Psoas muscle (tissue), 8 donors: ENCODE data around the gene ATL1. TPM values are rescaled to one million over a fixed set of nuclear protein-coding genes. Genes with fewer than 3 reads are reported as not detected.
A peak's percentile ranks its signal among the peaks of the same experiment; 100 is the strongest.

Source experiments
- ATAC-seq, 4 donors: fragments of 200-7000 bp; cut with Tn5 transposase; one replicate each; pipeline ENCODE4 v1.9.1; 2020; ENCODE audit warnings: moderate library complexity in 3 of 4, mild to moderate bottlenecking in 2 of 4
- DNase-seq, 2 donors: peaks; one replicate each; pipeline ENCODE4 v3.0.0-alpha.2; 2020
- H3K27ac ChIP-seq: fragments of 200-600 bp; one replicate; pipeline ENCODE4 v1.8.0; 2022
- H3K27me3 ChIP-seq, 3 donors: fragments of 200-600 bp in 1 of 3; one replicate each; pipeline versions ENCODE4 v1.6.1 to v1.8.0; 2013 to 2022; ENCODE audit warnings: low read length in 2 of 3, mild to moderate bottlenecking in 2 of 3, moderate library complexity in 1 of 3; ENCODE audit not compliant: insufficient read depth in 3 of 3
- H3K36me3 ChIP-seq, 2 donors: fragments of 200-600 bp in 1 of 2; one replicate each; pipeline versions ENCODE4 v1.6.1 to v1.8.0; 2013 to 2022; ENCODE audit warnings: low read depth in 1 of 2, mild to moderate bottlenecking in 1 of 2, moderate library complexity in 1 of 2; ENCODE audit not compliant: insufficient read depth in 1 of 2
- H3K4me1 ChIP-seq: fragments of 200-600 bp; one replicate; pipeline ENCODE4 v1.8.0; 2022
- H3K4me3 ChIP-seq: fragments of 200-600 bp; one replicate; pipeline ENCODE4 v1.8.0; 2022; ENCODE audit warnings: mild to moderate bottlenecking
- H3K9me3 ChIP-seq: fragments of 200-600 bp; one replicate; pipeline ENCODE4 v1.8.0; 2022
- CTCF ChIP-seq: fragments of 200-600 bp; IDR thresholded peaks from one replicate; pipeline ENCODE4 v1.8.0; 2022; ENCODE audit warnings: antibody characterized with exemption
- WGBS, 3 donors: extraction: QIAGEN DNeasy Blood & Tissue Kit; methylation state at CpG; one replicate each; pipeline versions ENCODE4 v1.1.6 to v1.1.7; 2013; 5-methylcytosine and 5-hydroxymethylcytosine counted together
- intact Hi-C, 2 donors: fragments of 100-400 bp; cut with DNase I; formaldehyde crosslinking; loops; one replicate each; pipeline versions ENCODE4 v1.11.0 to v1.14.2; 2022
- polyA plus RNA-seq, 3 donors: library from polyadenylated mRNA; stranded (reverse); fragments of 200-250 nt; gene quantifications; one replicate each; pipeline ENCODE4 v1.2.3, GENCODE V29; 2013
- total RNA-seq, 4 donors: library from RNA; stranded (reverse); fragmentation: NEBNext Ultra II Directional in 2 of 4; extraction: Animal tissue kit (Norgen Biotek cat#: 25700) in 2 of 4; gene quantifications; one replicate each; pipeline versions ENCODE4 v1.2.1 to v1.2.4, GENCODE V29; 2021 to 2023
- donor health status: healthy with polysubstance abuse.
- donor health status: DM: no; HTN: no; CAD: no; lungs with moderate emphysema.
- donor health status: Bipolar disorder and iron deficiency.
- donor health status: healthy.
- donor health status: DM: yes; HTN: yes; CAD: no.
- donor health status: DM: no; HTN: no; CAD: no.
- donor health status: DM: no; HTN: no; CAD: no.
- donor health status: DM: yes; HTN: yes; CAD: no.

Gene ATL1
- total and polyA plus RNA-seq, 7 donors, result 0.43 to 1.4 (median 0.64) TPM

GRCh38 chr14:50520947-50521815 is 38.8 kb upstream of the ATL1 start:
- no peak overlapping the region for H3K27ac ChIP-seq
- DNase-seq (no peak), ATAC-seq (peak in 2 of 4 donors; percentile 36 to 50)
- no peaks in the 10 kb centered on the region for H3K36me3 ChIP-seq
- TF ChIP-seq CTCF, result no peak
- no peaks in the 10 kb centered on the region for H3K9me3 ChIP-seq
- WGBS, 3 donors, result 61 to 63% (median 63%) methylated on average over 5 of the region's 5 CpGs
- no peak overlapping the region for H3K4me3 ChIP-seq
- no peaks in the 10 kb centered on the region for H3K27me3 ChIP-seq
- intact Hi-C loops, result no loop called here
- H3K4me1 ChIP-seq, result peaks cover 13% of the 10 kb centered on the region

GRCh38 chr14:50521912-50522341 is 38.0 kb upstream of the ATL1 start:
- TF ChIP-seq CTCF, result no peak
- H3K36me3 ChIP-seq, result no peaks in the 10 kb centered on the region
- H3K9me3 ChIP-seq, result no peaks in the 10 kb centered on the region
- H3K27me3 ChIP-seq, result no peaks in the 10 kb centered on the region
- ATAC-seq (no peak), DNase-seq (no peak)
- H3K27ac ChIP-seq, result no peak overlapping the region
- peaks cover 19% of the 10 kb centered on the region for H3K4me1 ChIP-seq
- no peak overlapping the region for H3K4me3 ChIP-seq
- intact Hi-C loops, result no loop called here
- 74 to 86% (median 81%) methylated on average over 1 of the region's 1 CpG for WGBS, 3 donors

GRCh38 chr14:50523271-50524041 is 36.5 kb upstream of the ATL1 start:
- DNase-seq (no peak), ATAC-seq (no peak)
- H3K9me3 ChIP-seq, result no peaks in the 10 kb centered on the region
- H3K36me3 ChIP-seq, result no peaks in the 10 kb centered on the region
- H3K4me1 ChIP-seq, result peaks cover 19% of the 10 kb centered on the region
- no peak overlapping the region for H3K4me3 ChIP-seq
- 87 to 92% (median 88%) methylated on average over 5 of the region's 5 CpGs for WGBS, 3 donors
- no peak overlapping the region for H3K27ac ChIP-seq
- TF ChIP-seq CTCF, result no peak
- intact Hi-C loops, result no loop called here
- H3K27me3 ChIP-seq, result no peaks in the 10 kb centered on the region

GRCh38 chr14:50524060-50524459 is 35.9 kb upstream of the ATL1 start:
- no peak overlapping the region for H3K4me3 ChIP-seq
- H3K36me3 ChIP-seq, result no peaks in the 10 kb centered on the region
- peaks cover 19% of the 10 kb centered on the region for H3K4me1 ChIP-seq
- H3K9me3 ChIP-seq, result no peaks in the 10 kb centered on the region
- DNase-seq (no peak), ATAC-seq (no peak)
- H3K27ac ChIP-seq, result no peak overlapping the region
- no peak for TF ChIP-seq CTCF
- intact Hi-C loops, result no loop called here
- 83 to 86% (median 85%) methylated on average over 2 of the region's 2 CpGs for WGBS, 3 donors
- no peaks in the 10 kb centered on the region for H3K27me3 ChIP-seq
